ENCODE measurements around the gene PLPP3.

Gene PLPP3

GRCh38 chr1:56502700-56503245, 76.6 kb downstream of the PLPP3 start:
- H3K4me3 ChIP-seq (ENCODE audit: low read depth, low read length), result no peak overlapping the region
- peaks cover 33% of the 10 kb centered on the region for H3K36me3 ChIP-seq (ENCODE audit: control insufficient read depth, insufficient read depth, low read length)
- H3K9ac ChIP-seq (ENCODE audit: low read depth, low read length), result no peak overlapping the region
- no peaks in the 10 kb centered on the region for H3K27me3 ChIP-seq (ENCODE audit: control insufficient read depth, insufficient read depth, low read length)
- H3K4me1 ChIP-seq (ENCODE audit: control insufficient read depth, insufficient read depth, low read length), result no peaks in the 10 kb centered on the region
- no peaks in the 10 kb centered on the region for H3K9me3 ChIP-seq (ENCODE audit: control insufficient read depth, insufficient read depth, low read length)

- Histone ChIP-seq H3K9ac (ENCODE audit: low read depth, low read length) (no peak overlapping the region), H3K4me1 (ENCODE audit: control insufficient read depth, insufficient read depth, low read length) (no peaks in the 10 kb centered on the region), H3K27me3 (ENCODE audit: control insufficient read depth, insufficient read depth, low read length) (no peaks in the 10 kb centered on the region), H3K9me3 (ENCODE audit: control insufficient read depth, insufficient read depth, low read length) (no peaks in the 10 kb centered on the region), H3K36me3 (ENCODE audit: control insufficient read depth, insufficient read depth, low read length) (peaks cover 29% of the 10 kb centered on the region), H3K4me3 (ENCODE audit: low read depth, low read length) (no peak overlapping the region)
Measured at GRCh38 chr1:56501888-56502287, 77.5 kb downstream of the PLPP3 start.

DNA sequence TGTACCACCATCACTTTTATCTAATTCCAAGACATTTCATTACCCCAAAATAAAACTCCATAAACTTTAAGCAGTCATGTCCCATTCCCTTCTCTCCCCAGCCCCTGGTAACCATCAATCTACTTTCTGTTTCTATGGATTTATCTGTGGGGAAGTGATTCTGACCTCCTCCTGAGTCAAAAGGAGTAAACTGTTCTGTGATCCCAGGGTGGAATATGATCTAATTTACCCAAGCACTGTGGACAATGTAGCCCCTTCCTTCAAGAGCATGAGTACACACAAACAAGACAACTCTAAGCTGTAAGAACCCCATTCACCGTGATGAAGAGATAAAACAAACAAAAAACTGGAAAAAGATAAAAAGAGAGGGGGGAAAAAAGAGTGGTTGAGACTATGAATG, 77.9 kb downstream of the PLPP3 start:
- no peak overlapping the region for H3K9ac ChIP-seq (ENCODE audit: low read depth, low read length)
- H3K4me1 ChIP-seq (ENCODE audit: control insufficient read depth, insufficient read depth, low read length), result no peaks in the 10 kb centered on the region
- no peaks in the 10 kb centered on the region for H3K27me3 ChIP-seq (ENCODE audit: control insufficient read depth, insufficient read depth, low read length)
- H3K36me3 ChIP-seq (ENCODE audit: control insufficient read depth, insufficient read depth, low read length), result peaks cover 25% of the 10 kb centered on the region
- H3K4me3 ChIP-seq (ENCODE audit: low read depth, low read length), result no peak overlapping the region
- H3K9me3 ChIP-seq (ENCODE audit: control insufficient read depth, insufficient read depth, low read length), result no peaks in the 10 kb centered on the region

DNA sequence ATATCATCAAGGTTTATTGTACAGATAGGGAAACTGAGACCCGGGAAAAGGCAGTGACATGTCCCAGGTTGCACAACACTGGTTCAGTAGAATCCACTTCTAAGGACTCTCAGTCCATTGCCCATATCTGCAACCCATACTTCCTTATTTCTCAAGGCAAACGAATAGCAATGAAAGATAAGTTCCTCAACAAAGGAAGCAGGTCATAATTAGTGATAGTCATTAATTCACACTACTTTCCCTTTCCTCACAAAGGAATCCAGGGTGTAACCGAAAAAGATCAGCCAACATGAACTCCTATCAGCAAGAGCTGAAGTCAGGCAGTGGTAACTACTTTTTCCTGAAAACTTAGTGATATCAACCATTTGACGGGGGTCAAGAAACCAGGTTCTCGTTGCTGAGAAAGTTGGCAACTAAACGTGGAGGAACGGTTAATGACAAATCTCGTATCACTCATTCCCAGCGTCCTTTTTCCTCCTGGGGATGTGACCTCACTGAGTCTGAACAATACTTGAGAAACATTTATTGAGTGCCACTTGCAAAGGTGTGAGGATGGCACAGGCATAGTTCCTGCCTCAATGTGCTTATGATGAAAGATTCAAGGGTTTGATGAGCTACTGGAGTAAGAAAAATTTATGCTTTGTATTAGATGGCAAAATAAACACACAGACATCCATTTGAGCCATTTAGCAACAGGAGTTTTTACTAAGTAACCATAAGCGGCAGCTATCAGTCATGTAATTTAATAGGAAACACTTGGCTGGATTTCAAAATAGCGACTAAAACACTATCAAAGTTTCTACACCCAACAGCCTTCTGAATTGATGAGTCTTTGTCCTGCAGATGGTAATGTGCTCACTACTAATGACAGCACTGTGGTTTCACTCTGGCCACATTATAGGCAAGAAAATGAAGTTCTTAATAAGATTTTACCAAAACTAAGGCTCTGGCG, 82.3 kb downstream of the PLPP3 start:
- Histone ChIP-seq H3K9me3 (ENCODE audit: control insufficient read depth, insufficient read depth, low read length) (no peaks in the 10 kb centered on the region), H3K4me3 (ENCODE audit: low read depth, low read length) (no peak overlapping the region), H3K4me1 (ENCODE audit: control insufficient read depth, insufficient read depth, low read length) (peaks cover 4% of the 10 kb centered on the region), H3K36me3 (ENCODE audit: control insufficient read depth, insufficient read depth, low read length) (peaks cover 18% of the 10 kb centered on the region), H3K27me3 (ENCODE audit: control insufficient read depth, insufficient read depth, low read length) (no peaks in the 10 kb centered on the region), H3K9ac (ENCODE audit: low read depth, low read length) (no peak overlapping the region)

- Histone ChIP-seq H3K9me3 (ENCODE audit: control insufficient read depth, insufficient read depth, low read length) (no peaks in the 10 kb centered on the region), H3K4me1 (ENCODE audit: control insufficient read depth, insufficient read depth, low read length) (peaks cover 9% of the 10 kb centered on the region), H3K36me3 (ENCODE audit: control insufficient read depth, insufficient read depth, low read length) (peaks cover 18% of the 10 kb centered on the region), H3K4me3 (ENCODE audit: low read depth, low read length) (no peak overlapping the region), H3K27me3 (ENCODE audit: control insufficient read depth, insufficient read depth, low read length) (no peaks in the 10 kb centered on the region), H3K9ac (ENCODE audit: low read depth, low read length) (no peak overlapping the region)
Measured at GRCh38 chr1:56496158-56496557, 83.2 kb downstream of the PLPP3 start.

- H3K36me3 ChIP-seq (ENCODE audit: control insufficient read depth, insufficient read depth, low read length), result peaks cover 18% of the 10 kb centered on the region
- H3K4me1 ChIP-seq (ENCODE audit: control insufficient read depth, insufficient read depth, low read length), result peaks cover 9% of the 10 kb centered on the region
- no peak overlapping the region for H3K9ac ChIP-seq (ENCODE audit: low read depth, low read length)
Measured at GRCh38 chr1:56495538-56495937, 83.8 kb downstream of the PLPP3 start.

GRCh38 chr1:56494306-56494705, 85.1 kb downstream of the PLPP3 start:
- no peaks in the 10 kb centered on the region for H3K27me3 ChIP-seq (ENCODE audit: control insufficient read depth, insufficient read depth, low read length)
- H3K9me3 ChIP-seq (ENCODE audit: control insufficient read depth, insufficient read depth, low read length), result no peaks in the 10 kb centered on the region
- no peak overlapping the region for H3K4me3 ChIP-seq (ENCODE audit: low read depth, low read length)
- no peak overlapping the region for H3K9ac ChIP-seq (ENCODE audit: low read depth, low read length)
- H3K4me1 ChIP-seq (ENCODE audit: control insufficient read depth, insufficient read depth, low read length), result peaks cover 9% of the 10 kb centered on the region
- peaks cover 18% of the 10 kb centered on the region for H3K36me3 ChIP-seq (ENCODE audit: control insufficient read depth, insufficient read depth, low read length)

More at GRCh38 chr1:56495538-56495937, 83.8 kb downstream of the PLPP3 start:
- Histone ChIP-seq H3K9me3 (ENCODE audit: control insufficient read depth, insufficient read depth, low read length) (no peaks in the 10 kb centered on the region), H3K4me3 (ENCODE audit: low read depth, low read length) (no peak overlapping the region), H3K27me3 (ENCODE audit: control insufficient read depth, insufficient read depth, low read length) (no peaks in the 10 kb centered on the region)

DNA sequence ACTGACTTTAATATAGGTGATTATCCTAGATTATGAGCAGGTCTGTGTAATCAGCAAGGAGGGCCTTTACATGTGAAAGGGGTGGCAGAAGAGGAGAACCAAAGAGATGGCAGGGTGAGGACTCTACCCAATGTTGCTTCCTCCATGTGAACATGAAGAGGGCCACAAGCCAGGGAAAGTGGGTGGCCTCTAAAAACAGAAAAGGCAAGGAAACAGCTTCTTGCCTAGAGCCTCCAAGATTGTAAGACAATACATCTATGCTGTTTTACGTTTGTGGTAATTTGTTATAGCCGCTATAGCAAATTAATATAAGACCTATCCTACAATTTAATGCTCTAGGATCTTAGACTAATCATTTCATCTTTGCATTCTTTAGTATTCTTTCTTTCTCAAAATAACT, 85.5 kb downstream of the PLPP3 start:
- H3K9ac ChIP-seq (ENCODE audit: low read depth, low read length), result no peak overlapping the region
- H3K4me1 ChIP-seq (ENCODE audit: control insufficient read depth, insufficient read depth, low read length), result peaks cover 9% of the 10 kb centered on the region
- H3K27me3 ChIP-seq (ENCODE audit: control insufficient read depth, insufficient read depth, low read length), result no peaks in the 10 kb centered on the region
- peaks cover 18% of the 10 kb centered on the region for H3K36me3 ChIP-seq (ENCODE audit: control insufficient read depth, insufficient read depth, low read length)
- H3K9me3 ChIP-seq (ENCODE audit: control insufficient read depth, insufficient read depth, low read length), result no peaks in the 10 kb centered on the region
- H3K4me3 ChIP-seq (ENCODE audit: low read depth, low read length), result no peak overlapping the region

- no peaks in the 10 kb centered on the region for H3K27me3 ChIP-seq (ENCODE audit: control insufficient read depth, insufficient read depth, low read length)
Measured at GRCh38 chr1:56491441-56491840, 87.9 kb downstream of the PLPP3 start.

DNA sequence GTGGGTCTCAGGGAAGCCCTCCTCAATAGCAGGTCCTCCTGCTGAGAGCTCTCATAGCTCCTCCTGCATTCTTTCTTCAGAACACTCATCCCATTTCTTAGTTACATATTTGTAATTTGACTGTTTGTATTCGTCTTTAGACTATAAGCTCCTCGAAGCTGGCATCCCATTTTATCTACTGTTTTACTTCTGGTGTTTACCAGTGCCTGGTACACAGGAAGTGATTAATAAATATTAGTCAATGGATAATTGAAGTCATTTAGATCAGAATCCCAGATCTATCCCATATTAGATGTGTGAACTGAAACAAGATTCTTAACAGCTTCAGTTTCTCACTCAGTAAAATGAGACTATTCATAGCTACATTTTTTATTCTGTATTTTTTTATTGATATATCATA, 88.7 kb downstream of the PLPP3 start:
- Histone ChIP-seq H3K9me3 (ENCODE audit: control insufficient read depth, insufficient read depth, low read length) (no peaks in the 10 kb centered on the region), H3K4me1 (ENCODE audit: control insufficient read depth, insufficient read depth, low read length) (peaks cover 9% of the 10 kb centered on the region), H3K4me3 (ENCODE audit: low read depth, low read length) (no peak overlapping the region)

More at GRCh38 chr1:56491441-56491840, 87.9 kb downstream of the PLPP3 start:
- peaks cover 9% of the 10 kb centered on the region for H3K4me1 ChIP-seq (ENCODE audit: control insufficient read depth, insufficient read depth, low read length)
- no peaks in the 10 kb centered on the region for H3K9me3 ChIP-seq (ENCODE audit: control insufficient read depth, insufficient read depth, low read length)
- no peak overlapping the region for H3K9ac ChIP-seq (ENCODE audit: low read depth, low read length)
- H3K4me3 ChIP-seq (ENCODE audit: low read depth, low read length), result no peak overlapping the region
- peaks cover 15% of the 10 kb centered on the region for H3K36me3 ChIP-seq (ENCODE audit: control insufficient read depth, insufficient read depth, low read length)

DNA sequence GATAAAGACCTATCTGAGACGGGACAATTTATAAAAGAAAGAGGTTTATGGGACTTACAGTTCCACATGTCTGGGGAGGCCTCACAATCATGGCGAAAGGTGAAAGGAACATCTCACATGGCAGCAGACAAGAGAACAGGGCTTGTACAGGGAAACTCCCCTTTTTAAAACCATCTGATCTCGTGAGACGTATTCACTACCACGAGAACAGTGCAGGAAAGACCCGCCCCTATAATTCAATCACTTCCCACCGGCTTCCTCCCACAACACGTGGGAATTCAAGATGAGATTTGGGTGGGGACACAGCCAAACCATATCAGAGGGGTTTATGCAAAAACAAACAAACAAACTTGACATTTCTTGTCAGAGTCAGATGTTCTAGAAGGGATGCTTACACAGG, 89.7 kb downstream of the PLPP3 start:
- peaks cover 6% of the 10 kb centered on the region for H3K36me3 ChIP-seq (ENCODE audit: control insufficient read depth, insufficient read depth, low read length)
- no peak overlapping the region for H3K4me3 ChIP-seq (ENCODE audit: low read depth, low read length)
- peaks cover 6% of the 10 kb centered on the region for H3K4me1 ChIP-seq (ENCODE audit: control insufficient read depth, insufficient read depth, low read length)
- no peaks in the 10 kb centered on the region for H3K9me3 ChIP-seq (ENCODE audit: control insufficient read depth, insufficient read depth, low read length)
- H3K9ac ChIP-seq (ENCODE audit: low read depth, low read length), result no peak overlapping the region
- no peaks in the 10 kb centered on the region for H3K27me3 ChIP-seq (ENCODE audit: control insufficient read depth, insufficient read depth, low read length)

More for the DNA sequence above, 88.7 kb downstream of the PLPP3 start:
- peaks cover 12% of the 10 kb centered on the region for H3K36me3 ChIP-seq (ENCODE audit: control insufficient read depth, insufficient read depth, low read length)
- H3K9ac ChIP-seq (ENCODE audit: low read depth, low read length), result no peak overlapping the region
- no peaks in the 10 kb centered on the region for H3K27me3 ChIP-seq (ENCODE audit: control insufficient read depth, insufficient read depth, low read length)

- Histone ChIP-seq H3K27me3 (ENCODE audit: control insufficient read depth, insufficient read depth, low read length) (no peaks in the 10 kb centered on the region), H3K4me3 (ENCODE audit: low read depth, low read length) (no peak overlapping the region), H3K9me3 (ENCODE audit: control insufficient read depth, insufficient read depth, low read length) (no peaks in the 10 kb centered on the region), H3K9ac (ENCODE audit: low read depth, low read length) (no peak overlapping the region), H3K36me3 (ENCODE audit: control insufficient read depth, insufficient read depth, low read length) (no peaks in the 10 kb centered on the region), H3K4me1 (ENCODE audit: control insufficient read depth, insufficient read depth, low read length) (no peaks in the 10 kb centered on the region)
Measured at GRCh38 chr1:56484695-56485094, 94.7 kb downstream of the PLPP3 start.

Data from iPS-15b (cell line).